Urinary bladder (tissue), 4 donors: ENCODE data around the gene UBTD2. TPM values are rescaled to one million over a fixed set of nuclear protein-coding genes. Genes with fewer than 3 reads are reported as not detected.

Experiments used
- DNase-seq: peaks from one replicate; pipeline ENCODE4 v3.0.0-alpha.2; 2015; ENCODE audit errors: extremely low spot score
- H3K27ac ChIP-seq: one replicate; pipeline ENCODE4 v1.5.1; 2013; ENCODE audit warnings: low read depth, mild to moderate bottlenecking, moderate library complexity
- H3K36me3 ChIP-seq: one replicate; pipeline ENCODE4 v1.6.1; 2013; ENCODE audit warnings: mild to moderate bottlenecking, moderate library complexity; ENCODE audit not compliant: insufficient read depth
- H3K4me1 ChIP-seq: one replicate; pipeline ENCODE4 v1.6.1; 2013; ENCODE audit warnings: mild to moderate bottlenecking, moderate library complexity; ENCODE audit not compliant: insufficient read depth
- H3K4me3 ChIP-seq: one replicate; pipeline ENCODE4 v1.5.1; 2013; ENCODE audit warnings: low read depth, low read length
- WGBS: extraction: QIAGEN DNeasy Blood & Tissue Kit; methylation state at CpG from one replicate; pipeline ENCODE4 v1.1.7; 2013; 5-methylcytosine and 5-hydroxymethylcytosine counted together
- polyA plus RNA-seq: library from polyadenylated mRNA; stranded (reverse); fragments of 200-250 nt; gene quantifications from one replicate; pipeline ENCODE4 v1.2.3, GENCODE V29; 2013
- small RNA-seq: library from RNA; depleted of rRNA; stranded (forward); fragments of <200 nt; gene quantifications from one replicate; pipeline ENCODE3, GENCODE V24; 2014
- total RNA-seq: library from RNA; depleted of rRNA; stranded (reverse); fragments of >200 nt; gene quantifications from one replicate; pipeline ENCODE4 v1.2.3, GENCODE V29; 2014
- donor health status: healthy with polysubstance abuse.
- donor health status: healthy.

Gene UBTD2
- total and polyA plus RNA-seq, 2 donors: 15.5 to 91.8 TPM

GRCh38 chr5:172162323-172162986 is 121.1 kb downstream of the UBTD2 start:
- Histone ChIP-seq H3K36me3 (no peaks in the 10 kb centered on the region), H3K4me3 (no peak overlapping the region), H3K4me1 (no peaks in the 10 kb centered on the region), H3K27ac (no peak overlapping the region)
- no peak for DNase-seq
- 93% methylated on average over 5 of the region's 5 CpGs for WGBS

GRCh38 chr5:172160506-172160905 is 123.1 kb downstream of the UBTD2 start:
- no peak overlapping the region for H3K27ac ChIP-seq
- WGBS: 88% methylated on average over 9 of the region's 9 CpGs
- no peak overlapping the region for H3K4me3 ChIP-seq
- no peaks in the 10 kb centered on the region for H3K4me1 ChIP-seq
- no peaks in the 10 kb centered on the region for H3K36me3 ChIP-seq
- DNase-seq: no peak

Small RNAs within 50 kb of the gene (small RNA-seq; reads per million reads assigned to genes)
- not detected for gene RF00191

Other genes starting within 250 kb of the UBTD2 start
- gene STK10, start 95.5 kb downstream of the UBTD2 start, total RNA-seq: 20.8 TPM
- gene STK10, start 95.5 kb downstream of the UBTD2 start, polyA plus RNA-seq: 10.6 TPM
- not detected for gene EFCAB9, start 89.6 kb downstream of the UBTD2 start, total RNA-seq
- gene EFCAB9, start 89.6 kb downstream of the UBTD2 start, polyA plus RNA-seq: not detected
- gene SH3PXD2B, start 170.8 kb upstream of the UBTD2 start, total RNA-seq: 24.3 TPM
- gene SH3PXD2B, start 170.8 kb upstream of the UBTD2 start, polyA plus RNA-seq: 39.4 TPM